Fibroblast of skin of left quadriceps (primary cell): ENCODE data around the gene MPP7.
"Not testable (repeated sequence)": the region's sequence is repeated elsewhere in the genome, so short reads cannot be mapped to it uniquely, and the experiment has no call there.

ENCODE experiments used
- DNase-seq, 2 experiments: peaks; one replicate each; pipeline ENCODE4 v3.0.0-alpha.2; 2013; ENCODE audit warnings: low read depth in 2 of 2

The MPP7 gene

DNA sequence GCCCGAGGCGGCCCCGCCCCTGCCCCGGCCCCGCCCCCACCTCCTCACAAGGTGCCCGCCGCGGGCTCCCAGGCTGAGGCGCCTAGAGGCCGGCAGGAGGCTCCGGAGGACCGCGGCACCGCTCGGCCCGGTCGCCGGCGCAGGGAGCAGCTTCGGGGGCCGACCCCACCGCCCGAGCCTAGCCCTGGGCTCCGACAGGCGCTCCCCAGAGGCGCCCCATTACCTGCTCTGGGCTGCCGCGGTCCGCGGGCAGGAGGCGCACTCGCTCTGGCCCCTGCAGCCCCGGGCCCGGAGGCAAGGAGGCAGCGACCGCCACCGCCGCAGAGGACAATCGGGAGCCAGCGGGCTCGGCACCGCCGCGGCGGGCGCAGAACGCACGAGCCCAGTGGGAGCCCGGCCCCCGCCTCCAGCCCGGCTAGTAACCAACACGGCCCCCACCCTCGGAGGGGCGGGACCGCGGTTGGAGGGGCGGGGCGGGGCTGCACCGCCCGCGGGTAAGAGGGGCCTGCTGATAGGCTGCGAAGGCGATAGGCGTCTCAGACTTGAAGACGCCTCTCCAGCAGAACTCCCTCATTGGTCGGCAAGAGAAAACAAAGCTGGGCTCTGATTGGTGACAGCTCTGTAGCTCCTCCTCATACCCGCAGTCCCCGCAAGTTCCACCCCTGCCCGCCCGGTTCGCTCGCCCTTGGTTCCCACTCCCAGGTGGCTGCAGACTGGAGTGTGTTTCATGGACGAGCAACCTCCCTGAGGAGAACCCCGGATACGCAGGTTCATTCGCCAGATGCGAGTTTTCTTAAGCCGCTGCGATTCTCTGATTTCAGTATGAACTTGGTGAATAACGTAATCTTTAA is at the start of gene MPP7:
Gene MPP7 (minus strand): TSS at position 427 of the 851 bp plus-strand sequence. CDS start 64,460 bp downstream, outside the sequence.
- DNase-seq: peak; percentile 93 to 94

DNA sequence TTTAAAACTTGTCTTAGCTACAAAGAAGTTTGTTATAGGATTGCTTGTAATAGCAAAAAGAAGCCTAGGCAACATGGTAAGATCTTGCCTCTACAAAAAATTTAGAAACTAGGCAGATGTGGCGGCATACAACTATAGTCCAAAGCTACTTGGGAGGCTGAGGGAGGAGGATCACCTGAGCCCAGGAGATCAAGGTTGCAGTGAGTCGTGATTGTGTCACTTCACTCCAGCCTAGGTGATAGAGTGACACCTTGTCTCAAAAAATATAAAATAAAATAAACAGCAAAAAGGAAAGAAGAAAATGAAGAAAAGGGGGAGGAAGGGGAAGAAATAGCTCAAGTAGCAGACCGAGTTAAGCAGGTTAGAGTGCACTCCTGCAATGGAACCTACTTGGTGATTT is 47.0 kb upstream of the MPP7 start:
- DNase-seq: no peak

DNA sequence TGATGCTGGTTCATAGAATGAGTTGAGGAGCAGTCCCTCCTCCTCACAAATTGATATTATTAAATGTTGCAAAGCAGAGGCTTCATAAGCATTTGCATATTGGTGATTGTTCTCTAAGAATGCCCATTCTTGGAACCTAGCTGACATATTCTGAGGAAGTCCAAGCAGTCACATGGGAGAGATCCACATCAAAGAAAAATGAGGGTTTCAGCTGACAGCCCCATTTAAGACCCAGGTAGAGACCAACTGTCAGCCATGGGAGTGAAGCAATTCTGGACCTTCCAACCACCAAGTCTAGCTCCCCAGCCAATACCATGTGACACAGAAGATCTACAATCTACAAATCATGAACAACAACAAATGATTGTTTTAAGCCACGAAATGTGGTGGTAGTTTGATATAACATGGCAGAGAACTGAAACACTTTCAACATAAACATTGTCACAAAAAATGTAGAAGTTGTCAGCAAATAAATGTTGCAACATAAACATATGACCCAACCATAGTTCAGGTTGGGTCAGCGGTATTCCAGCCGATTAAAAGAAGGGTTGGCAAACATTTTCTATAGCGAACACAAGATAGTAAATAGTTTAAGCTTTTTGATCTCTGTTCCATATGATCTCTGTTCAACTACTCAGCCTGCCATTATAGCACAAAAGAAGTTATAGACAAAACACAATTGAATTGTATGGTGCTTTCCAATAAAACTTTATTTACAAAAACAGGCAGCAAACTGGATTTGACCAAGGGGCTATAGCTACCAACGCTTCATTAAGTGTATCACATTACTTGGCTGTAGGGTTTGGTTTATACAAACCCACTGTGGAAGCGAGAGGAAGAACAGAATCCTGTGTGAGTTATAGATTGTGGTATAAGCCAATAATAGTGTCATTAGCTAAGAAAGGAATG is 41.4 kb upstream of the MPP7 start:
- DNase-seq: no peak

DNA sequence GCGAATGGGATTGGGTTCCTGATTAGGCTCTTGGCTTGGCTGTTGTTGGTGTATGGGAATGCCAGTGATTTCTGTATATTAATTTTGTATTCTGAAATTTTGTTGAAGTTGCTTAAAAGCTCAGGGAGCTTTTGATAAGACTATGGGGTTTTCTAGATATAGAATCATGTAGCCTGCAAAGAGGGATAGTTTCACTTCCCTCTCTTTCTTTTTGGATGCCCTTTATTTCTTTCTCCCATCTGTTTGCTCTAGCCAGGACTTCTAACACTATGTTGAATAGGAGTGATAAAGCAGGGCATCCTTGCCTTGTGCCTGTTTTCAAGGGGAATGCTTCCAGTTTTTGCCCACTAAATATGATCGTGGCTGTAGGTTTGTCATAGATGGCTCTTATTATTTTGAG is 40.4 kb upstream of the MPP7 start:
- DNase-seq: no peak

DNA sequence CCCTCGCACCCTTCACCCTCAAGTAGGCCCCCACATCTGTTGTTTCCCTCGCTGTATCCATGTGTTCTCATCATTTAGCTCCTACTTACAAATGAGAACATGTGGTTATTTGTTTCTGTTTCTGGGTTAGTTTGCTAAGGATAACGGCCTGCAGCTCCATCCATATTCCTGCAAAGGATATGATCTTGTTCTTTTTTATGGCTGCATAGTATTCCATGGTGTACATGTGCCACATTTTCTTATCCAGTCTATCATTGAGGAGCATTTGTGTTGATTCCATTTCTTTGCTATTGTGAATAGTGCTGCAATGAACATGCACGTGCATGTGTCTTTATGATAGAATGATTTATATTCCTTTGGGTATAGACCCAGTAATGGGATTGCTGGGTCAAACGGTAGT is 38.8 kb upstream of the MPP7 start:
- DNase-seq: not testable (repeated sequence)

DNA sequence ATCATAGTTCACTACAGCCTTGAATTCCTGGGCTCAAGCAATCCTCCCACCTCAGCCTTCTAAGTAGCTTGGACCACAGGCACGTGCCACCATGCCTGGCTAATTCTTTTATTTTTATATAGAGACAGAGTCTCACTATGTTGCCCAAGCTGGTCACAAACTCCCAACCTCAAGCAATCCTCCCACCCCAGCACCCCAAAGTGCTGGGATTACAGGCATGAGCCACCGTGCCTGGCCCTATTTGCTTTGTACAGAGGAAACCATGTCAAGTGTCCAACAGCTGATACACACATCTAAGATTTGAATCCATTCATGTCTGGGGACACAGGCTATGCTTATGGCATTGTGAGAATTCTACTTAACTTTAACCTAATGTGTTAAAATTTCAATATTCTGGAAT is 29.9 kb upstream of the MPP7 start:
- DNase-seq: no peak

DNA sequence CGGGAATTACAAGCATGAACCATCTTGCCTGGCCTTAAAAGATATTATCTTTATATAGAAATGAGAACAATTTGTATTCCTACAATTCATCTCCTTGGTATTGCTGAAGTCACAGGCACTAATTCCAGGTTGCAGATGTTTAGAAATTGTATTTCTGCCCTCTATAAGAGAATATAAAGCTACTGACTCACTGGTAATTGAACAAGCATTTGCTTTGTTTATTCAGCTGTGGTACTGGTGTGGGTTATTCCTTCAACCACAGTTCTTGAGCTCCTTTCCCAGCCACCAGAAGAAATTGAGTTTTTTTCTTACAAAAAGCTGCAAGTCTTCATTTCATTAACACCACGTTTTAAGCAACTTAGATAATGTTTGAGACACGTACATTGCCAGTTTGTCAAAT is 29.0 kb upstream of the MPP7 start:
- DNase-seq: peak; percentile 82 to 84

DNA sequence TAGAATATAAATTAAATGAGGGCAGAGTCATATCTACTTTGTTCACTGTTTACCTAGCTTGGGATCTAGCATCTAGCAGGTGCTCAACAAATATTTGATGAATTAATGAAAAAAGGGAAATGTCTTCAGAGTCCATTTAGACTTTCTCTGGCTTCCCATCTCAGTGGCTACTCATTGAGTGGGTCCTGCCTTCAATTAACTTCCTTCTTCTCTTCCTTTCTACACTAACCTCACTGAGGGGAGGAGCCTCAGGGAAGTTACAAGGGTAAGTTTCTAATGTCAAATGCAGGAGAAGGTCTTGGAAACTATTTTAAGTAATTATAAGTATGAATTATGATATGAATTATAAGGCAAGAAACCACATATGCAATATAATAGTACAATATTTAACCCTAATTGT is 28.2 kb upstream of the MPP7 start:
- no peak for DNase-seq

DNA sequence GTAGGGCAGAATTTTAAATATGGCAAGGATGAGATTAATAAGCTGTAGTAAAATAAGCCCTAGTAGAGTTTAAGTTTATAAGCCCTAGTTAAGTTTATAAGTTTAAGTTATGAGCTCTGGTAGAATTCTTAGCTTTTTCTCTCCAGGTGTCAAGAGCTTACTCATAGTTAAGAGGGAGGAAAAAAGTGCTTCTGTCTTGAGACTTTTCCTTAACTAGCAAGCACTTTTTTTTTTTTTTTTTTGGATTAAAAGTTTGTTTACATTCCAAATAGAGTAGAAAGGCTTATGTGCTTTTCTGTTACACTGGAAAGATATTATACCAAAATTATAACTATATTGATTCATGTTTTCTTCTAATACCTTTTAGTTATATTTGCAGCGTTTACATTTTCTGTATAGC is 25.5 kb upstream of the MPP7 start:
- DNase-seq: no peak

DNA sequence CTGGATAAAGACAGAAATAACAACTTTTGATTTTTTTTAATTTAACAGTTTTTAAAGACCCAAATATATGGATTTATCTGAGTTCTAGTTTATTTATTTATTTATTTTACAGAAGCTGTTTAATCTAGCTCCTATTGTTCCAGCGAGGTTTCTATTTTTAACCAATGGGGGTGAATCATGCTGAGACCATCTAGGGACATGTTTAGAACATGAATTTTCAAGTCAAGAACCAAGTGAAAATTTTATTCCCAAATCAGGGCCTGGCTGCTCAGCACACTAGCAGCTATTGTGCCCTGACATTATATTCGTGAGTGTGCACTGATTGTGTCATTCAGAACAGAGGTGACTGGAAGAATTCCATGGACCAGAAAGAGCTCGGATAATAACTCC is 24.6 kb upstream of the MPP7 start:
- no peak for DNase-seq

DNA sequence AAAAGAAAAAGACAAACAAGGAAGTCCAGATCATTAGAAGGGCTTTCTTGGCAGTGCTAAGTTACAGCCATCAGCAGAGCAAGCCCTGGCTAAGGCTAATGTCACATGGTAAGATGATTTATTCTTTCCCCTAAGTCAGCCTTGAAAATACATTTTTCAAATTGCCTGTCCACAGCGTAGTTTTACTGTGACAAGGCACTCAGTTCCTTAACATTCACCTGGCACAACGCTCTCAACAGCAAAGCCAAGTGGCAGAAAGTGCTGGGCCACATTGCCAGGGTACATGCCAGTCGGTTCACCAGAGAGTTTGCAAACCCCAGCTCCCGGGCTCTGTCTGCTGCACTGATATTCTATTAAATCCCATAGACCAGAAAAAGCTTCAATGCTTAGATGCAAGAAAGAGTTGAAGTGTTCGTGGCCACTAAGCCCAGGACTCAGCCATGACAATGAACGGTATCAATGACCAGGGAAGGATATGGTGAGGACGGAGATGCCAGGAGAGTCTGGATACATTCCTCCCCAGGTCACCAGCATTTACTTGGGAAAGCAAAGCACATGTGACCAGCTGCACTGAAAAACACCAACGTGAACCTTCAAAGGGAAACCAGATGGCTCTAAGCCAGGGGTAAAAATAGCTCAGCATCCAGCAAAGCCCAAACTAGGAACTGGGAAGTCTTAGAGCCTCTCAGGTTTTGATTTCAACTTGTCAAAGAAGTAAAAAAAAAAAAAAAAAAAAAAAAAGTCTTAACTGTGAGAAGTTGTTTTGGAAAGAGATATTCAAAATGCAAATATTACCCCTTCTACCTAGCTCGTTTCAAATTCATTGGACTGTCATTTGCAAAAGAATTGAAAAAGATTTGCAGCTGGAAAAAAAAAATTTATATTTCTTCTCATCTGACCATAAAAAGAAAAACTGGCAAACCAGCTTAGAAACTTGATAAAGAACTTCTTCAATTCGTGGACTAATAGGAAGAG is 23.9 kb upstream of the MPP7 start:
- no peak for DNase-seq

DNA sequence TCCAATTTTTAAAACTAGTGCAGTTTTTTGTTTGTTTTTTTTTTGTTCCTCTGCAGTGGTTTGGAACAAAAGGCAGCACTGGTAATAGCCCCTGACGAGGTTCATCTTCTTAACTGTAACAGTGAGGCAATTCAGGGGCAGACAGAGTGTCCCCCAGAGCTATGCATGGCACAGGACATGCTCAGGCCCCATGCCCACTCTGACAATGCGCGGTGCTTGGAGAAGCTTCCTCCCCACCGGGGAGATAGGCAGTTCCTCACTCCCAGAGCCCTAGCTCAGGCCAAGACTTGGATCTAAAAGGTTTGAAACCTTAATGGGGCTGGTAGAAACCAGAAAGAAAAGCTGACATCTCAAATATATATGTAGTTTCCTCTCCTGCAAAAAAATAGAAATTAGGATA is 17.9 kb upstream of the MPP7 start:
- DNase-seq: no peak

DNA sequence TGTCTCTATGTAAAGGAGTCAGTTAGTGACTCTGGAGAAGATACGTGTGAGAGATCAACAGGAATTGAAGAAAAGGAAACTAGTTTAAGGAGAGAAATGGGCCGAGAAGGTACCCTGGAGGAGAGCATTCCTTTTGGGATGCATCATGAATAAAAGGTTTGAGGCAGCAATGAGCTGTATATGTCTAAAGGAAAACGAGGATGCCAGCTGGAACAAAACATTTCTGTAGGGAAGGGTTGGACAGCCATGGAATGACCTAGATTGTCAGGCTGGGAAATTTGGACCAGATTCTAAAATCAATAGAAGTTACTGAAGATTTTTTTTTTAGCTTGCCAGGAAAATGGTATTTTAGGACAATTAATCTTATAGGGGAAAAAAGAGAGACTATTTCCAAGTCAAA is 17.2 kb upstream of the MPP7 start:
- DNase-seq: no peak

DNA sequence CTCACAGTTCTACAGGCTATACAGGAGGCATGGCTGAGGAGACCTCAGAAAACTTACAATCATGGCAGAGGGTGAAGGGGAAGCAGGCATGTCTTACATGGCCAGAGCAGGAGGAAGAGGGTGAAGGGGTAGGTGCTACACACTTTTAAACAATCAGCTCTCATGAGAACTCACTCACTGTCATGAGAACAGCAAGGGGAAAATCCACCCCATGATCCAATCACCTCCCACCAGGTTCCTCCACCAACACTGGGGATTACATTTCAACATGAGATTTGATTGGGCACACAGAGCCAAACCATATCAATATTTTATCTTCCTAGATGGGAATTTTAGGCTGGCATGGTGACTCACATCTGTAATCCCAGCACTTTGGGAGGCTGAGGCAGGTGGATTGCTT is 16.2 kb upstream of the MPP7 start:
- DNase-seq: not testable (repeated sequence)

DNA sequence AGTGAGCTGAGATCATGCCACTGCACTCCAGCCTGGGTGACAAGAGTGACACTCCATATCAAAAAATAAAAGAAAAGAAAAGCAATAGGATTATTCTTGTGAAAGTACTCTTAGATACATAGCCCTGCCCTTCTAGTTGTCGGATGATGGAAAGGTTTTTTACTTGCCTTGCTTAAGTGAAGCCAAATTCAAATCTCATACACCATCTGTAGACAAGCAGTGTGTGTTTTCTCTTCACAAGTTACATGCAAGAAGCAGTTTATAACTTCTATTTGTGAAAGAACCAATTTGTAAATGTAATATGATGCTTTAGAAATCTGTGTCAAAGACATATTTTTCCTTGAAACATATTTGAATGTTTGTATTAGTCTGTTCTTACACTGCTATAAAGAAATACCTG is 15.8 kb upstream of the MPP7 start:
- DNase-seq: no peak

DNA sequence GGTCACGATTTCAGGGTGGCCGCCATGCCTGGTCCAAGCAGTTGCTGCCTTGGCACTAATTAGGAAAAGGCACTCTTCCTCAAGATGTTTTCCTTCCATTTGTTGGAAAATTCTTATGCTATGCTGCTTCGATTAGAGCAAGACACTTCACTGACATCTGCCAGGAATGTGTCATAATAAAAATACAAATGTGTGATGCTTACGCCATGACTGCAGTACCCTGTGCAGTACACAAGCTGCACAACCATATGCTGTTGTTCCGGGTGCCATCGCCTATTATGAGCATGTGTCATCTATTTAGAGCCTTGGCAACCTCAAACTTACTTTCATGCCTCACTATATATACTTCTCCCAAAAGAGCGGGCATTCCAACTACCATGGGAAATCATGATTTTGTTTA is 14.9 kb upstream of the MPP7 start:
- no peak for DNase-seq

DNA sequence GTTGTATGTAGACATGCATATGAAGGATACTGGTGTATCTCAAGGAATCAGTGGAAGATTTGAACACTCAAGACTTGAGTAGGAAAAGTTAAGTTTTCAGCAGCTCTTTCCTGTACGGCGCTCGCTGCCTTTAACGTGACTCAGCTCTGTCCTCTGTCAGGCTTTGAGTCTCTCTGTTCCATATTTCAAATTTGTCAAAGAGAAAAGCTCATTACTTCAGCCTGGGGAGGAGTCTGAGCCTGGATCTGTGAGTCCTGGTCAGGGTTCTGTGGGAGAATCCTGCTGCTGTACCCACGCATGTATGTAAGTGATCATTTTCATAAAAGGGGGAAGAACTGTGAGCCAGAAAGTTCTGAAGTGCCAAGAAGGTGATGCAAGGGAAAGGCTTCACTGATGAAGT is 13.8 kb upstream of the MPP7 start:
- no peak for DNase-seq

DNA sequence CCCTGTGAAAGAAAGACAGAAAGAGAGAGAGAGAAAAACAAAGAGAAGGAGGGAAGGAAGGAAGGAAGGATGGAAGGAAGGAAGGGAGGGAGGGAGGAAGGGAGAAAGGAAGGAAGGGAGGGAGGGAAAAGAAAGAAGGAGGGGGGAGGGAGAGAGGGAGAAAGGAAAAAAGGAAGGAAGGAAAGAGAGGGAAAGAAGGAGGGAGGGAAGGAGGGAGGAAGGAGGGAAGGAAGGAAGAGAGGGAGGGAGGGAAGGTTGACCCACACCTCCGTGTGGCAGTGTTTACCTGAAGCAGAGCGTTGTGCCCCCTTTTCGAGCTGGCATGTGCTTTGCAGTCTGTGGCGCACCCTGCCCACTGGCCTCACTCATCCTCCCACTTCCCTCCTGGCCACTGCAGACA is 12.3 kb upstream of the MPP7 start:
- DNase-seq: no peak

DNA sequence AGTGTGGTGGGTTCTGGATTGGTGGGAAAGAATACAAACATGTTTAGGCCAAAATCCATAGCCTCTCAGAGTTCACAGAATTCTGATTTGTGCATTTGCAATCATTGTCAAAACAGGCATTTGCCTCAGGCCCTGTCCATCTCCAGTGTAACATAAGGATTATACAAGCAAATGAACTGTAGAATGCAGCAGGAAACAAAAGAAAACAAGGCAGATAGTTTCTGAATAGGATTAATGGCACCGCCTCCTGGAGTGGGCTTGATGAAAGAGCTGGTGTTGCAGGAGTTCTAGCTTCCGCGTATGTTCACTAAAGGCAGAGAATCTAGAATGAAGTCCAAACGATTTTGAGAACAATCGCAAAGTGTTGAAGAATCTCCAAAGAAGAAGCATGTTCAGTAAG is 11.3 kb upstream of the MPP7 start:
- DNase-seq: no peak

DNA sequence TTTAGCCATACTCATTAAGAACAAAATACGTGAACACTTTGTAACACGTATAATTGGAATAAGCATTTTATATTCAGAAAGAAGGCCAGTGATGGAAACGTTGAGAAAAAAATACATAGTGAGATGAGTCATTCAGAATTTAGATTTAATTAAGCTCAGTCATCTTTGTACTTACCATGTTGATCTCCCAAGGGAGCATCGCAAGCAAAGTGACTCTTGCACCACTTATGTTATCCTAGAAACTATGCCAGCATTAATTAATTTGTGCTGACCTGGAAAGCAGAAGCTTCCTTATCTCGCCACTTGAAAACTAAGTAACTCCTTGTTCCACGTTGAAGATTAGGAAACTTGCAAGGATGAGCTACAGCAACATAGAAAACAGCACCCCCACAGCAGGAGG is 9.7 kb upstream of the MPP7 start:
- no peak for DNase-seq

DNA sequence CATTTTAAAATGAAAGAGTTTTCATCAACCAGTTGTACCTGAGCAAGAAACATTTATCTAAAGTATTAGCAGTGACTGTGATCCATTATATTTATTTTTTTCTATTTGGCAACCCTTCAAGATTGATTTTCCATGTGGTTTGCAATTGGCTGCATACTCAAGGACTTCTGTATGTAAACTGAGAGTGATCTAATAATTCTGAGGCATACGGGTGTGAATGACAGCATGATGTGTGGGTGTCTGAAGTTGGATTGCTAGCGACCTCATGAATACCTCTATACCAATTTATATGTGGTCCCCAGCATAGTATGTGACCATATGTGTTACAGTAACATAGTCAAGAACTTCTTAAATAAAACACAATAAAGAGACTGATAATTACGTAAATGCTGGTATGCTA is 8.2 kb upstream of the MPP7 start:
- DNase-seq: no peak

DNA sequence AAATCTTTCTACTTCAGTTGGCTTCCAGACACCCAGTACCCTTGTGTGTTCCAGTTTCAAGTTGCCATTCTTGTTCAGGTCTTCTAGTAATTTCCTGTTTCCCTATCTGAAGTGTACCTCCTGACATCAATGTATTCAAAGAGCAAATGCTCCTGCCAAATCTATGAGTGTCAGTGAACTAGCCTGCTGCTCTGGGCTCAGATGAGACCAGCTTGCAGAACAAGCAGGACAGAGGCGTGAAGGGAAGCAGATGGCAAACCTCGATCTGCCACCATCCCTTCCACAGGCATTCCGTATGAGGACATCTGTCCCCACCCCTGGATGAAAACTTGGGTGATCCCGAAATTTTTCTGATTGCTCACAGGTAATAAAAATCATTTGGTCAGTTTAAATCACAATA is 4.4 kb upstream of the MPP7 start:
- DNase-seq: no peak
